GM18505 (cell line): ENCODE measurements around the gene PNPLA8.
A peak's percentile ranks its signal among the peaks of the same experiment; 100 is the strongest.
"Not testable (repeated sequence)": the region's sequence is repeated elsewhere in the genome, so short reads cannot be mapped to it uniquely, and the experiment has no call there.

Experiments
- ATAC-seq: cut with Tn5 transposase; IDR thresholded peaks from one replicate; pipeline ENCODE4 v1.9.1; 2021; ENCODE audit not compliant: unreplicated experiment
- POLR2A ChIP-seq: IDR thresholded peaks from 4 replicates; pipeline ENCODE4 v1.6.1; 2011; ENCODE audit warnings: borderline replicate concordance; ENCODE audit not compliant: insufficient read depth, insufficient read length; ENCODE audit errors: extremely low read depth

PNPLA8 gene

GRCh38 chr7:108479118-108479517 lies 46.8 kb downstream of the PNPLA8 start:
- ATAC-seq = no peak

GRCh38 chr7:108468246-108468645 lies 57.7 kb downstream of the PNPLA8 start:
- TF ChIP-seq POLR2A = no peak

More at GRCh38 chr7:108479118-108479517, 46.8 kb downstream of the PNPLA8 start:
- TF ChIP-seq POLR2A = no peak

GRCh38 chr7:108467391-108467790 lies 58.5 kb downstream of the PNPLA8 start:
- no peak for ATAC-seq
- no peak for TF ChIP-seq POLR2A

More at GRCh38 chr7:108468246-108468645, 57.7 kb downstream of the PNPLA8 start:
- ATAC-seq = no peak

- ATAC-seq = not testable (repeated sequence)
These were observed 59.6 kb downstream of the PNPLA8 start for GRCh38 chr7:108466322-108466721.

GRCh38 chr7:108464743-108465142 lies 61.2 kb downstream of the PNPLA8 start:
- no peak for ATAC-seq
- TF ChIP-seq POLR2A = no peak

GRCh38 chr7:108463613-108464012 lies 62.3 kb downstream of the PNPLA8 start:
- no peak for TF ChIP-seq POLR2A
- no peak for ATAC-seq

GRCh38 chr7:108461840-108462239 lies 64.1 kb downstream of the PNPLA8 start:
- ATAC-seq = no peak
- TF ChIP-seq POLR2A = no peak

- no peak for TF ChIP-seq POLR2A
- no peak for ATAC-seq
These were observed 65.0 kb downstream of the PNPLA8 start for GRCh38 chr7:108460964-108461363.

- no peak for ATAC-seq
- TF ChIP-seq POLR2A = no peak
These were observed 65.9 kb downstream of the PNPLA8 start for GRCh38 chr7:108459922-108460551.

GRCh38 chr7:108457871-108458270 lies 68.1 kb downstream of the PNPLA8 start:
- TF ChIP-seq POLR2A = no peak
- ATAC-seq = no peak

GRCh38 chr7:108456845-108457540 lies 68.9 kb downstream of the PNPLA8 start:
- ATAC-seq = no peak
- TF ChIP-seq POLR2A = no peak

- no peak for TF ChIP-seq POLR2A
- peak; percentile 43 for ATAC-seq
These were observed 69.8 kb downstream of the PNPLA8 start, which contains the start of gene NRCAM for GRCh38 chr7:108455998-108456677. TSS of gene NRCAM (minus strand) at chr7:108456436. CDS start at chr7:108240064, 216,372 bp downstream.

GRCh38 chr7:108455551-108455997 lies 70.4 kb downstream of the PNPLA8 start:
- peak; percentile 25 for ATAC-seq
- no peak for TF ChIP-seq POLR2A
